Loucy (cell line): ENCODE measurements around the gene CHAC2.

Experiments used
- H2AFZ ChIP-seq: fragments of 200-600 bp; sonication (generic); 2 replicates; pipeline ENCODE4 v1.6.0; 2016; ENCODE audit warnings: antibody characterized with exemption, mild to moderate bottlenecking, low read length, moderate library complexity
- H3F3A ChIP-seq: fragments of 200-600 bp; 2 replicates; pipeline ENCODE4 v1.6.0; 2016; ENCODE audit warnings: antibody characterized with exemption, low read depth, mild to moderate bottlenecking
- H3K27me3 ChIP-seq: fragments of 200-600 bp; sonication (generic); 2 replicates; pipeline ENCODE4 v1.6.1; 2014; ENCODE audit warnings: low read length, mild to moderate bottlenecking; ENCODE audit not compliant: insufficient read depth, poor library complexity, severe bottlenecking
- H3K36me3 ChIP-seq: fragments of 200-600 bp; sonication (generic); 2 replicates; pipeline ENCODE4 v1.6.1; 2016; ENCODE audit warnings: low read length; ENCODE audit not compliant: insufficient read depth
- H3K4me1 ChIP-seq: fragments of 200-600 bp; sonication (generic); 2 replicates; pipeline ENCODE4 v1.5.1; 2014; ENCODE audit warnings: low read length, mild to moderate bottlenecking; ENCODE audit not compliant: insufficient read depth, poor library complexity, severe bottlenecking
- H3K4me2 ChIP-seq: fragments of 200-600 bp; sonication (generic); 2 replicates; pipeline ENCODE4 v1.6.0; 2014; ENCODE audit warnings: antibody characterized with exemption, low read length, low read depth, mild to moderate bottlenecking; ENCODE audit not compliant: poor library complexity, severe bottlenecking
- H3K4me3 ChIP-seq: fragments of 200-600 bp; sonication (generic); 2 replicates; pipeline ENCODE4 v1.5.1; 2014; ENCODE audit warnings: low read length, mild to moderate bottlenecking, mixed read lengths; ENCODE audit not compliant: poor library complexity, severe bottlenecking
- H3K79me2 ChIP-seq: fragments of 200-600 bp; sonication (generic); 2 replicates; pipeline ENCODE4 v1.6.1; 2014; ENCODE audit warnings: low read length; ENCODE audit not compliant: insufficient read depth
- H3K9ac ChIP-seq: fragments of 200-600 bp; sonication (generic); 2 replicates; pipeline ENCODE4 v1.6.0; 2014; ENCODE audit warnings: mild to moderate bottlenecking, low read depth, low read length, moderate library complexity; ENCODE audit not compliant: poor library complexity, severe bottlenecking
- H3K9me2 ChIP-seq: fragments of 200-600 bp; sonication (generic); replicated peaks from 2 replicates; pipeline ENCODE4 v1.6.1; 2016; ENCODE audit warnings: low read depth, low read length, mixed read lengths
- H3K9me3 ChIP-seq: fragments of 200-600 bp; sonication (generic); 2 replicates; pipeline ENCODE4 v1.6.1; 2014; ENCODE audit warnings: mild to moderate bottlenecking, antibody characterized with exemption, low read length, low read depth; ENCODE audit not compliant: insufficient read depth
- H4K20me1 ChIP-seq: fragments of 200-600 bp; sonication (generic); 2 replicates; pipeline ENCODE4 v1.6.0; 2014; ENCODE audit warnings: antibody characterized with exemption, low read length, mild to moderate bottlenecking; ENCODE audit not compliant: insufficient read depth, poor library complexity, severe bottlenecking
- EZH2phosphoT487 ChIP-seq: fragments of 200-600 bp; IDR thresholded peaks from 2 replicates; pipeline ENCODE4 v1.6.1; 2018; ENCODE audit warnings: antibody characterized with exemption, mild to moderate bottlenecking, moderate library complexity, borderline replicate concordance
- TF ChIP-seq, protein P1 (sequence below): fragments of 200-600 bp; sonication (generic); conservative IDR thresholded peaks from 2 replicates; pipeline ENCODE4 v1.5.1; 2014; ENCODE audit warnings: mild to moderate bottlenecking, antibody characterized with exemption, low read length

Gene CHAC2

DNA sequence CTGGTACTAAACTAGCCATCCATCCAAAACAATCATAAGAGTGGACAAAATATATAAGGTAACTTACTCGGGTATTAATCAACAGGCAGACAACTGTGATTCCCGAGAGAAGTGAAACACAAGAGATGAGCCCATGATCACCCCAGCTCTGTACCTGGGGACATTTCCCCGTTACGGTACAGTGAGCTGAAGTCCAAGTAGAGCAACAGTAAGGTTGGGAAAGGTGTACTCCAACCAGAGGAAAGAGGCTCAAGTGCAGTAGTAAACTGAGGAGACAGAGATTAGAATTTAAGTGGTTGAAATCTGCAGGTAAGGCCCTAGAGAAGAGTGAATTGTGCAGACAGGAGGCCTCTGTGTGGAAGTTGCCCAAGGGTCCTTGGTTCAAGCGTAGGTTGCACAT lies 30.5 kb upstream of the CHAC2 start:
- Histone ChIP-seq H3K79me2 (peaks cover 10% of the 10 kb centered on the region), H3K9ac (no peak overlapping the region)
- TF ChIP-seq, protein P1, sequence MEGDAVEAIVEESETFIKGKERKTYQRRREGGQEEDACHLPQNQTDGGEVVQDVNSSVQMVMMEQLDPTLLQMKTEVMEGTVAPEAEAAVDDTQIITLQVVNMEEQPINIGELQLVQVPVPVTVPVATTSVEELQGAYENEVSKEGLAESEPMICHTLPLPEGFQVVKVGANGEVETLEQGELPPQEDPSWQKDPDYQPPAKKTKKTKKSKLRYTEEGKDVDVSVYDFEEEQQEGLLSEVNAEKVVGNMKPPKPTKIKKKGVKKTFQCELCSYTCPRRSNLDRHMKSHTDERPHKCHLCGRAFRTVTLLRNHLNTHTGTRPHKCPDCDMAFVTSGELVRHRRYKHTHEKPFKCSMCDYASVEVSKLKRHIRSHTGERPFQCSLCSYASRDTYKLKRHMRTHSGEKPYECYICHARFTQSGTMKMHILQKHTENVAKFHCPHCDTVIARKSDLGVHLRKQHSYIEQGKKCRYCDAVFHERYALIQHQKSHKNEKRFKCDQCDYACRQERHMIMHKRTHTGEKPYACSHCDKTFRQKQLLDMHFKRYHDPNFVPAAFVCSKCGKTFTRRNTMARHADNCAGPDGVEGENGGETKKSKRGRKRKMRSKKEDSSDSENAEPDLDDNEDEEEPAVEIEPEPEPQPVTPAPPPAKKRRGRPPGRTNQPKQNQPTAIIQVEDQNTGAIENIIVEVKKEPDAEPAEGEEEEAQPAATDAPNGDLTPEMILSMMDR, result no peak
- TF ChIP-seq EZH2phosphoT487, result no peak

DNA sequence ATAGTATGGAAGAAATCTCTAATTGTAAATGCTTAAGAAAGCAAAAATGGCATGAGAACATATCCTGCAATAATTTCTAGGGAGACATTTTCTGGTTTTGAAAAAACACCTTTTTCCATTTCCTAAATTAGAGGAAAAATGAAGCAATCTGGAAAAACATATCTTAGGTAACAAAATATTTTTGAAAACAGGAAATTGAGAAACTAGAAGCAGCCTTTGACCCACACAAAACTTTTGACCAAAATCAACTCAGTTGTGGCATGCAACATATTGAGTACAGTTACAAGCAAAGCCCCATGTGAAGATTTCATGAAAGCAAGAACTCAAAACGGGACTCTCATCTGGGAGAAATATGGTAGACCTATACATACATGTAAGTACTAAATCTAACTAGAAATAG lies 28.6 kb upstream of the CHAC2 start:
- Histone ChIP-seq H3K36me3 (peaks cover 22% of the 10 kb centered on the region; the same call in 1 of the 2 replicates), H3K27me3 (no peaks in the 10 kb centered on the region), H3K9me3 (no peaks in the 10 kb centered on the region), H3K4me2 (no peak overlapping the region), H3K4me3 (no peak overlapping the region), H2AFZ (no peak overlapping the region), H3K9me2 (no peaks in the 10 kb centered on the region), H3K4me1 (peaks cover 5% of the 10 kb centered on the region), H3F3A (no peaks in the 10 kb centered on the region), H3K9ac (no peak overlapping the region), H3K79me2 (peaks cover 10% of the 10 kb centered on the region), H4K20me1 (no peaks in the 10 kb centered on the region)
- TF ChIP-seq, protein P1, result no peak
- TF ChIP-seq EZH2phosphoT487, result no peak

More for the DNA sequence above, 30.5 kb upstream of the CHAC2 start:
- Histone ChIP-seq H3K4me3 (no peak overlapping the region), H3K27me3 (no peaks in the 10 kb centered on the region), H3K4me1 (peaks cover under 1% of the 10 kb centered on the region), H3K9me3 (no peaks in the 10 kb centered on the region), H3K36me3 (peaks cover 22% of the 10 kb centered on the region; the same call in 1 of the 2 replicates), H3K9me2 (no peaks in the 10 kb centered on the region), H3F3A (no peaks in the 10 kb centered on the region), H4K20me1 (no peaks in the 10 kb centered on the region), H2AFZ (no peak overlapping the region), H3K4me2 (no peak overlapping the region)

DNA sequence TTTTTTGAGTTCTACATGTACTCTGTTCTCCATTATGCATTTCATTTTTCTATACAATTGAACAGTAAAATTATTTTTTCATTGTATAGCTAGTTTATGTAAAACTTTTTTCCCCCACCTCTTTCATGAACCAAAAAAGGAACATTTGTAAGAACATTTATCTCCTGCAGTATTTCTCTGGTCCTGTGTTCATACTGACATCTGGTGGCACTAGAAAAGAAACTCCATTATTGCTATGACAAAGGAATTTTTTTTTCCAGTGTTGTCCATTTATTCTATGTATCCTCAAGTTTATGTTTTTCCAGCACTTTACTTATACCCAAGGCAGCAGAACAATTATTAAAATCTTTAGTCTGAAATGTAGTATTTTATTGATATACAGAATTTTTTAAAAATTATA lies 27.4 kb upstream of the CHAC2 start:
- TF ChIP-seq EZH2phosphoT487, result no peak
- TF ChIP-seq, protein P1, result peak; percentile 58
- H3K4me1 ChIP-seq, result peaks cover 5% of the 10 kb centered on the region
- no peaks in the 10 kb centered on the region for H3K9me3 ChIP-seq
- no peaks in the 10 kb centered on the region for H3K27me3 ChIP-seq
- peaks cover 22% of the 10 kb centered on the region; the same call in 1 of the 2 replicates for H3K36me3 ChIP-seq
- H3F3A ChIP-seq, result no peaks in the 10 kb centered on the region
- no peaks in the 10 kb centered on the region for H4K20me1 ChIP-seq
- H3K4me2 ChIP-seq, result no peak overlapping the region
- peaks cover 10% of the 10 kb centered on the region for H3K79me2 ChIP-seq
- no peak overlapping the region for H3K9ac ChIP-seq
- H3K9me2 ChIP-seq, result no peaks in the 10 kb centered on the region
- no peak overlapping the region for H2AFZ ChIP-seq
- H3K4me3 ChIP-seq, result no peak overlapping the region
